Fibroblast of gingiva (primary cell): ENCODE results near the gene DUSP1.

ENCODE experiments used
- DNase-seq: peaks from one replicate; pipeline ENCODE4 v3.0.0-alpha.2; 2011; ENCODE audit warnings: low read depth

The DUSP1 gene

GRCh38 chr5:172743112-172743959 is 27.7 kb downstream of the DUSP1 start:
- no peak for DNase-seq

GRCh38 chr5:172741206-172741582 is 29.8 kb downstream of the DUSP1 start:
- no peak for DNase-seq

GRCh38 chr5:172740428-172741205 is 30.4 kb downstream of the DUSP1 start:
- peak; percentile 97 for DNase-seq

- no peak for DNase-seq
Measured at GRCh38 chr5:172739375-172739774, 31.6 kb downstream of the DUSP1 start.

- no peak for DNase-seq
Measured at GRCh38 chr5:172736508-172737135, 34.4 kb downstream of the DUSP1 start.

- no peak for DNase-seq
Measured at GRCh38 chr5:172735141-172735831, 35.7 kb downstream of the DUSP1 start.

GRCh38 chr5:172733974-172734346 is 37.0 kb downstream of the DUSP1 start:
- no peak for DNase-seq

- DNase-seq, result peak; percentile 99
Measured at GRCh38 chr5:172733131-172733973, 37.6 kb downstream of the DUSP1 start.

- no peak for DNase-seq
Measured at GRCh38 chr5:172732201-172732865, 38.7 kb downstream of the DUSP1 start.

- DNase-seq, result no peak
Measured at GRCh38 chr5:172731680-172732074, 39.3 kb downstream of the DUSP1 start.

- DNase-seq, result no peak
Measured at GRCh38 chr5:172730981-172731679, 39.9 kb downstream of the DUSP1 start.

GRCh38 chr5:172730222-172730621 is 40.8 kb downstream of the DUSP1 start:
- no peak for DNase-seq

GRCh38 chr5:172729588-172729987 is 41.4 kb downstream of the DUSP1 start:
- no peak for DNase-seq

GRCh38 chr5:172728481-172729241 is 42.3 kb downstream of the DUSP1 start:
- no peak for DNase-seq

- no peak for DNase-seq
Measured at GRCh38 chr5:172727551-172727950, 43.4 kb downstream of the DUSP1 start.

GRCh38 chr5:172726966-172727365 is 44.0 kb downstream of the DUSP1 start:
- DNase-seq, result no peak

- DNase-seq, result no peak
Measured at GRCh38 chr5:172725785-172726184, 45.2 kb downstream of the DUSP1 start.

- DNase-seq, result no peak
Measured at GRCh38 chr5:172725273-172725672, 45.7 kb downstream of the DUSP1 start.
